ENCODE data around the gene LUC7L3.
"Not testable (repeated sequence)": the region's sequence is repeated elsewhere in the genome, so short reads cannot be mapped to it uniquely, and the experiment has no call there.

GRCh38 chr17:50724622-50725021 lies 5.2 kb downstream of the LUC7L3 start:
- TF ChIP-seq CTCF, POLR2A (IDR thresholded peaks at IDR 0.05): not testable (repeated sequence)
